Body of pancreas (tissue), 4 donors: Measurements from ENCODE around the gene NBDY.

Experiments used
- POLR2A ChIP-seq, 3 donors: fragments of 450-650 bp; IDR thresholded peaks; one replicate each; pipeline ENCODE4 v1.6.1; 2016; ENCODE audit warnings: antibody characterized with exemption in 3 of 3, mild to moderate bottlenecking in 2 of 3
- TF ChIP-seq, protein P1 (sequence below), 7 experiments: fragments of 450-650 bp in 4 of 7; fragments of 200-600 bp in 3 of 7; sonication (generic) in 3 of 7; IDR thresholded peaks; one replicate each; pipeline ENCODE4 v1.5.1; 2016 to 2019; ENCODE audit warnings: antibody characterized with exemption in 7 of 7

DNA sequence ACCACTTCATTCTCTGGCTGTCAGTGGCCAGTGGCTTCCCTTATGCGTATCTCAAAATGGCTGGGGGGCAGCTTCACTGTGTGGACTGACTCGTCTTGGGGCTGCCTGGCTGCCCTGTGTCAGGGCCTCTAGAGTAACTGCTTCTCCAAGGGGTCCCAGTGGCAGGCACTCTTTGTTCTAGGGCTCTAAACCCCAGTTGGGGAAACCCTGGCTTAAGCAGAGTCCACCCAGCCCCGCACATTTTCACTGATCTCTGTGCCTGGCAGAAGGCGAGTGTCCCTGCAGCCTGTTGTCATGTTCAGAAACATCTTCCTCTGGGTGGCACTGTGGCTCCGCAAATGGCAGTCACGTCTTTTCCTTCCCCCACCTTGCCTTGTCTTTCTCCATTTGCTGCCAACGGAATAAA is 59.7 kb downstream of the NBDY start:
- TF ChIP-seq POLR2A (IDR thresholded peaks at IDR 0.05) = no peak
- TF ChIP-seq, protein P1, sequence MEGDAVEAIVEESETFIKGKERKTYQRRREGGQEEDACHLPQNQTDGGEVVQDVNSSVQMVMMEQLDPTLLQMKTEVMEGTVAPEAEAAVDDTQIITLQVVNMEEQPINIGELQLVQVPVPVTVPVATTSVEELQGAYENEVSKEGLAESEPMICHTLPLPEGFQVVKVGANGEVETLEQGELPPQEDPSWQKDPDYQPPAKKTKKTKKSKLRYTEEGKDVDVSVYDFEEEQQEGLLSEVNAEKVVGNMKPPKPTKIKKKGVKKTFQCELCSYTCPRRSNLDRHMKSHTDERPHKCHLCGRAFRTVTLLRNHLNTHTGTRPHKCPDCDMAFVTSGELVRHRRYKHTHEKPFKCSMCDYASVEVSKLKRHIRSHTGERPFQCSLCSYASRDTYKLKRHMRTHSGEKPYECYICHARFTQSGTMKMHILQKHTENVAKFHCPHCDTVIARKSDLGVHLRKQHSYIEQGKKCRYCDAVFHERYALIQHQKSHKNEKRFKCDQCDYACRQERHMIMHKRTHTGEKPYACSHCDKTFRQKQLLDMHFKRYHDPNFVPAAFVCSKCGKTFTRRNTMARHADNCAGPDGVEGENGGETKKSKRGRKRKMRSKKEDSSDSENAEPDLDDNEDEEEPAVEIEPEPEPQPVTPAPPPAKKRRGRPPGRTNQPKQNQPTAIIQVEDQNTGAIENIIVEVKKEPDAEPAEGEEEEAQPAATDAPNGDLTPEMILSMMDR (IDR thresholded peaks at IDR 0.05) = peak in 4 of 7 experiments; percentile 11 to 59 (median 52)
